Immature natural killer cell (primary cell): ENCODE measurements around the gene ZFPM1. TPM values are rescaled to one million over a fixed set of nuclear protein-coding genes. Genes with fewer than 3 reads are reported as not detected.

Experiments
- DNase-seq, 3 donors: peaks; one replicate each; pipeline ENCODE4 v3.0.0; 2022; ENCODE audit warnings: mixed read lengths in 1 of 3
- H3K27ac Mint-ChIP-seq, 6 donors: one replicate each; pipeline ENCODE4 v1.8.0; 2020; ENCODE audit warnings: mixed read lengths in 6 of 6, mild to moderate bottlenecking in 5 of 6, inconsistent platforms in 4 of 6, moderate library complexity in 3 of 6
- H3K27me3 Mint-ChIP-seq, 3 donors: one replicate each; pipeline ENCODE4 v1.8.0; 2020 to 2021; ENCODE audit warnings: low read depth in 3 of 3, mild to moderate bottlenecking in 3 of 3, mixed read lengths in 3 of 3, moderate library complexity in 3 of 3, inconsistent platforms in 1 of 3
- H3K36me3 Mint-ChIP-seq, 3 donors: one replicate each; pipeline ENCODE4 v1.8.0; 2020; ENCODE audit warnings: mixed read lengths in 3 of 3, inconsistent platforms in 2 of 3, mild to moderate bottlenecking in 2 of 3
- H3K4me1 Mint-ChIP-seq, 2 donors: one replicate each; pipeline ENCODE4 v1.8.0; 2020; ENCODE audit warnings: inconsistent platforms in 2 of 2, mild to moderate bottlenecking in 2 of 2, mixed read lengths in 2 of 2, moderate library complexity in 1 of 2
- H3K4me3 Mint-ChIP-seq, 5 donors: one replicate each; pipeline ENCODE4 v1.8.0; 2020; ENCODE audit warnings: mild to moderate bottlenecking in 5 of 5, mixed read lengths in 5 of 5, inconsistent platforms in 3 of 5, moderate library complexity in 3 of 5
- H3K9me3 Mint-ChIP-seq, 6 donors: one replicate each; pipeline ENCODE4 v1.8.0; 2020; ENCODE audit warnings: mild to moderate bottlenecking in 6 of 6, mixed read lengths in 6 of 6, inconsistent platforms in 4 of 6, moderate library complexity in 3 of 6
- polyA plus RNA-seq, 3 donors: library from polyadenylated mRNA; unstranded; fragments of 300-500 nt; fragmentation: Illumina TruSeq; gene quantifications; one replicate each; pipeline ENCODE4 v1.2.3, GENCODE V29; 2021

Gene ZFPM1
- polyA plus RNA-seq, 3 donors from 2014 or later = 0.14 to 0.75 TPM; not detected in 1

DNA sequence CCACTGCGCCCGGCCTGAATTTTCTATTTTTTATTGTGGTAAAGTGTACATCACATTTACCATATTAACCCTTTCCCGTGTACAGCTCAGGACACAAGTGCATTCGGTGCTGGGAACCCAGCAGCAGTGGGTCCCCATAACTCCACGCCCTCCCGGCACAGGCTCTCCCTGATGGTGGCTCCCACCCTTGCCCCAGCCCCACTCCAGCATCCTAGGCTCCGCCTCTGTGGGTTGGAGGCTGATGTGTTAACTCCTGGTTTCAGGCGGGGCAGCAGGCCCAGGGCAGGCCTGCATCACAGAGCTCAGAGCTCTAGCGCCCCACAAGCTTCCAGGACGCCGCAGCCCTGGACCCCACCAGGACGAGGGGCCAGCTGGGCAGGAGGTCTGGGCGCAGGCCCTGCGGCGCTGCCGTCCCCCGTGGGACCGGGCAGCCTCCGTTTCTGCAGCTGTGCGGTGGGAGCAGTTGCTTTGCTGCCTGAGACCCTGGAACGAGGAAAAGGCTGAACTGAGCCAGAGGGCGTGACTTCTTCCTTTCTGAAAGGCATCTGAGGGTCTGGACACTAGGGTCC lies 19.6 kb downstream of the ZFPM1 start:
- Mint-ChIP-seq H3K36me3 (no peaks in the 10 kb centered on the region), H3K4me1 (peaks cover 57 to 74% of the 10 kb centered on the region in 2 donors), H3K9me3 (peaks cover 0 to 3% (median 0%) of the 10 kb centered on the region in 6 donors), H3K4me3 (peak overlapping the region; percentile 79 to 85 (median 82)), H3K27me3 (peaks cover 15 to 36% (median 23%) of the 10 kb centered on the region in 3 donors), H3K27ac (peak overlapping the region; percentile 84 to 96 (median 94))
- DNase-seq = peak; percentile 53 to 54 (median 54)

DNA sequence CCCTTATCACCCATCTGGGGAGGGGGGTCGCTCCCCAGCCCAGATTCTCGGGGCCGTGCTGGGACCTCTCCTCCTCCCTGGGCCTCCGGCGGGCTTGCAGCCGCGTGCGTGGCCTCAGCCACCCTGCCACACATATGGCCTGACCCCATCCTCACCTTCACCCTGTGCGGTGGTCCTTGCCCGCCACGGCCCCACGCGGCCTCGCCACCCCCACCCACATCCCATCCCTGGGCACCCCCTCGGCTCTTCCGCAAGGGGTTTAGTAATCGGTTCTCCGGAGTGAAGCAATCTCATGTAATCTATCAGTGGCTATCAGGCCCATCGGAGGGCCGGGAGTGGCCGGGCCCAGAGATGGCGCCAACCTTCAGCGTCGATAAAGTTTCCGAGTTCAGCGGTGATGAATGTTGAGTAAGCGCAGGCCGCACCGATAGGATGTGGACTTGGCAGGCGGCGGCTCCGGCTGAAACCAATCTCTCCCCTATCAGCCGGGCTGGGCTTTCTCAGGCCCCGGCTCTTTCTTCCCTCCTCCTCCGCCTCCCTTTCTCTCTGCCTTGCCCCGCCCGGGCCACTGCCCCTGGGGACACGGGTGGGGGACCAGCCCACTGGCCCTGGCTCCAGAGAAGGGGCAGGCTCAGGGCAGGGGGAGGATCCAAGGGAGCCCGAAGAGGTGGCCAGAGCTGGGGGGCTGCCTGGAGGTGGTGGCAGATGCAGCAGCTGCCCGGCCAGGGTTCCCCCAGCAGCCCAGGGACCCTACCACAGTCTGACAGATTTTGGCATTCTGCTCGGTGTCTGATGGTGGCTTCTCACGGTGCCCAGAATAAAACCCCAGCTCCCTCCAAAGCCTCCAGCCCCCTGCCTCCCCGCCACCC lies 20.8 kb downstream of the ZFPM1 start:
- Mint-ChIP-seq H3K9me3 (peaks cover 0 to 3% (median 0%) of the 10 kb centered on the region in 6 donors), H3K27ac (peak overlapping the region in 3 of 6 donors; percentile 71 to 84 (median 83)), H3K4me3 (peak overlapping the region in 2 of 5 donors; percentile 40 to 46), H3K4me1 (peaks cover 61 to 78% of the 10 kb centered on the region in 2 donors), H3K36me3 (no peaks in the 10 kb centered on the region), H3K27me3 (peaks cover 15 to 33% (median 18%) of the 10 kb centered on the region in 3 donors)
- DNase-seq = no peak

- Mint-ChIP-seq H3K27me3 (peaks cover 12 to 31% (median 17%) of the 10 kb centered on the region in 3 donors), H3K9me3 (peaks cover 0 to 3% (median 0%) of the 10 kb centered on the region in 6 donors), H3K27ac (peak overlapping the region in 3 of 6 donors; percentile 19 to 74 (median 63)), H3K4me1 (peaks cover 62 to 77% of the 10 kb centered on the region in 2 donors), H3K36me3 (no peaks in the 10 kb centered on the region), H3K4me3 (peak overlapping the region in 2 of 5 donors; percentile 12 to 29)
- no peak for DNase-seq
Observed at GRCh38 chr16:88475037-88475436, 22.0 kb downstream of the ZFPM1 start.

- Mint-ChIP-seq H3K9me3 (peaks cover 0 to 3% (median 0%) of the 10 kb centered on the region in 6 donors), H3K4me3 (no peak overlapping the region), H3K4me1 (peaks cover 62 to 78% of the 10 kb centered on the region in 2 donors), H3K27me3 (peaks cover 6 to 25% (median 14%) of the 10 kb centered on the region in 3 donors), H3K36me3 (no peaks in the 10 kb centered on the region), H3K27ac (peak overlapping the region in 1 of 6 donors; percentile 26)
- DNase-seq = no peak
Observed at GRCh38 chr16:88476203-88476602, 23.1 kb downstream of the ZFPM1 start.

GRCh38 chr16:88476817-88477397 lies 23.8 kb downstream of the ZFPM1 start:
- Mint-ChIP-seq H3K4me3 (peak overlapping the region; percentile 23 to 80 (median 77)), H3K4me1 (peaks cover 63 to 79% of the 10 kb centered on the region in 2 donors), H3K27me3 (peaks cover 6 to 24% (median 14%) of the 10 kb centered on the region in 3 donors), H3K9me3 (peaks cover 0 to 3% (median 0%) of the 10 kb centered on the region in 6 donors), H3K36me3 (no peaks in the 10 kb centered on the region), H3K27ac (peak overlapping the region; percentile 77 to 89 (median 88))
- no peak for DNase-seq

DNA sequence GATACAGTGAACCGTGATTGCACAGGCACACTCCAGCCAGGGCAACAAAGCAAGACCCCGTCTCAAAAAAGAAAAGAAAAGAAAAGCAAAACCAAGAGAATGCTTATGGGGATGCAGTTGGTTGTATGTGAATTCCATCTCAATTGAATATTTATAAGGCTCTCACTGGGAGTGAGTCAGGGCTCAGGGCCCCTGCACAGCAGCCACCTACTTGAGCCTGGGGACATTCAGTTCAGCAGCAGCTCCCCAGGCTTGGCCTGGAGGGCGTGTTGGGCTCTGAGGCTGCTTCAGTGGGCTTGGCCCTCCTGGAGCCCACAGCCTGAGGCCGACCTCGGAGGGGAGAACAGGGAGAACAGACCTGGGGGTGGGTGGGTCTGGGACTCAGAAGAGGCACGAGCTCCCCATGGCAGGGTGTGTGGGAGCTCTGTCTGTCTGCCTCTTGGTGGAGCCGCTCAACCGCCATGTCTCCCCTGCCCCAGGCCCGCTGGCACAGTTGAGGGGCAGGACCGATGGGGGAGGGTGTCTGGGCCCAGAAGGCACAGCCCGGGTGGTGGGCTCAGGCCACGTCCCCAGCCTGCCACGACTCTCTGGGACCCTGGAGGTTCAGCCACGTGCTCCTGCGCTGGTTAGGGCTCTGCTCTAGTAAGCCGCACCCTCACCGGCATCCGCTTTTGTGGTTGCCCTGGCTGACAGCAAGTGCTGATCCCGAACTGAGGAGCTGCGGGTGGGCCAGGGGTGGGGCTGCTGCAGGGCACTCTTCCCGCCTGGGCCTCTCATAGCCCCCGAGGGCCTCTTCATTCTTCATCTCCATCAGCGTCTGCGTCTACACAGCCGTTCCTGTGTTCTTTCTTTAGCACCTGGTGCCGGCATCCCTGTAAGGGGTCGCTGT lies 24.8 kb downstream of the ZFPM1 start:
- Mint-ChIP-seq H3K4me3 (peak overlapping the region; percentile 64 to 80 (median 77)), H3K9me3 (peaks cover 0 to 3% (median 0%) of the 10 kb centered on the region in 6 donors), H3K27me3 (peaks cover 2 to 24% (median 11%) of the 10 kb centered on the region in 3 donors), H3K27ac (peak overlapping the region; percentile 77 to 89 (median 88)), H3K4me1 (peaks cover 58 to 77% of the 10 kb centered on the region in 2 donors), H3K36me3 (no peaks in the 10 kb centered on the region)
- DNase-seq = peak; percentile 50 to 59 (median 51)

- H3K27me3 Mint-ChIP-seq = peaks cover 4 to 20% (median 10%) of the 10 kb centered on the region in 3 donors
- H3K4me3 Mint-ChIP-seq = peak overlapping the region; percentile 64 to 80 (median 76)
- H3K9me3 Mint-ChIP-seq = peaks cover 0 to 3% (median 0%) of the 10 kb centered on the region in 6 donors
- peaks cover 56 to 81% of the 10 kb centered on the region in 2 donors for H3K4me1 Mint-ChIP-seq
- no peaks in the 10 kb centered on the region for H3K36me3 Mint-ChIP-seq
- DNase-seq = no peak
- peak overlapping the region; percentile 62 to 89 (median 84) for H3K27ac Mint-ChIP-seq
Observed at GRCh38 chr16:88478889-88479792, 26.1 kb downstream of the ZFPM1 start.

DNA sequence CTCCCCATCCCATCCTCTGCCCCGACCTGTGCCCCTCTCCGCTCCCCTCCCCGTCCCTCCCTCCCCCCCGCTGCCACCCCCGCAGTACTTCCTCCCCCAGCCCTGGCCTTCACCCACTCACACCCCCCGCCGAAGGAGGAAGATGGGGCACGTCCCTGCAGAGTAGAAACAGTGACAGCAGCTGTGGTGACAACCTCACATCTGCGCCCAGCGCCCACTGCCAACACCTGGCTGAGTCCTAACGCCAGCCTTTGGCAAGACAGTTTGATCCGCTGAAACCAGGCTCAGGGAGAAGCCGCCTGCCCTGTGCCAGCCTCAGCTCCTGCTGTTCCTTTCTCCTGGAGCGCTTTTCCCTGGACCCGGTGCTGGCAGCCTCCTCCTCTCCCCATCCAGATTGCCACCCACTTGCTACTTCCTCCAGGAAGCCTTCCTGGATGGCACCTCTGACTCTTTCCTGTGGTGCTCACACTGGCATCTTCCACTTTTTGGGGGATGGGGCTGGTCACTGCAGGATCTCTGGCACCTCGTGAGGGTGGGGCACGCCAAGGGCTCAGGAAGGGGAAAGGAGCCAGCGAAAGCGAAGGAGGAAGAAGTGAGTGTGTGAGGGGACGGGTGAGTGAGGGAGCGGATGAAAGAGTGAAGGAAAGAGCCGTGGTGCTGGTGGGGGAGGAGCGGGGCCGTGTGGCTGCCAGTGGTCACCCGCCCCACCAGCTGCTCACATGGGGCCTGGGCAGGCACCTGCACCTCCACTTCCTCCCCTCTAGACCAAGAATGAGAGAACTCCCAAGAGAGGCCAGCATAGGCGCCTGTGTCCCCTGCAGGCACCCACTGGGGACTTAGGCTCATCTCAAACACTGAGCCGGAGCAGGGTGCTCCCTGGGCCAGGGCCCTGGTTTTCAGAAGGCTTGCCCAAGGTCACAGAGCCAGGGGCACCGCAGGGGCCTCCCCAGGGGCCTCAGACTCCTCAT lies 27.0 kb downstream of the ZFPM1 start:
- Mint-ChIP-seq H3K36me3 (no peaks in the 10 kb centered on the region), H3K4me1 (peaks cover 56 to 78% of the 10 kb centered on the region in 2 donors), H3K9me3 (peaks cover 0 to 3% (median 0%) of the 10 kb centered on the region in 6 donors), H3K27me3 (peaks cover 4 to 18% (median 10%) of the 10 kb centered on the region in 3 donors), H3K27ac (peak overlapping the region; percentile 48 to 94 (median 88)), H3K4me3 (peak overlapping the region; percentile 70 to 88 (median 75))
- DNase-seq = peak; percentile 64 to 66 (median 65)

DNA sequence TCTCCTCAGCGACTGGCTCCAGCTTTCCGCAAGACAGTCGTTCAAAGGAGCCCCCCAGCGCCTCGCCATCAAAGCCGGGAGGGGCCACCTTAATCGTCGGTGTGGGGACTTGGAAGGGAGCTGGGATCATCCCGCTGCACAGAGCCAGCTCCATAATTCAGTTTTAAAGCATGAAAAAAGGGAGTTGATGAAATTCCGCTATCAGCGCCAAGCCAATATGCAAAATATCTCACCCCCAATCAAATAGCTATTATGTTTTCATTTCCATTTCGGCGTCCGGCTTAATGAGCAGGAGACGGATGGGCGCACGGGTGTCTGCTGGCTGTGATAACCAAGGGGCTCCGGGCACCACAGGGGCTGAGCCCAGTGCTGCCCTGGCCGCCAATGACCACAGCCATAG lies 27.7 kb downstream of the ZFPM1 start:
- no peak for DNase-seq
- peaks cover 56 to 80% of the 10 kb centered on the region in 2 donors for H3K4me1 Mint-ChIP-seq
- H3K27ac Mint-ChIP-seq = peak overlapping the region in 1 of 6 donors; percentile 51
- no peaks in the 10 kb centered on the region for H3K36me3 Mint-ChIP-seq
- H3K9me3 Mint-ChIP-seq = peaks cover 0 to 3% (median 0%) of the 10 kb centered on the region in 6 donors
- peaks cover 4 to 23% (median 10%) of the 10 kb centered on the region in 3 donors for H3K27me3 Mint-ChIP-seq
- peak overlapping the region in 3 of 5 donors; percentile 25 to 78 (median 70) for H3K4me3 Mint-ChIP-seq

GRCh38 chr16:88481851-88482250 lies 28.8 kb downstream of the ZFPM1 start:
- no peaks in the 10 kb centered on the region for H3K36me3 Mint-ChIP-seq
- no peak for DNase-seq
- H3K9me3 Mint-ChIP-seq = peaks cover 0 to 2% (median 0%) of the 10 kb centered on the region in 6 donors
- peaks cover 2 to 31% (median 5%) of the 10 kb centered on the region in 3 donors for H3K27me3 Mint-ChIP-seq
- peaks cover 50 to 76% of the 10 kb centered on the region in 2 donors for H3K4me1 Mint-ChIP-seq
- H3K27ac Mint-ChIP-seq = peak overlapping the region in 5 of 6 donors; percentile 29 to 86 (median 71)
- peak overlapping the region in 3 of 5 donors; percentile 26 to 75 (median 51) for H3K4me3 Mint-ChIP-seq
